ENCODE measurements around the gene SOD2.

DNA sequence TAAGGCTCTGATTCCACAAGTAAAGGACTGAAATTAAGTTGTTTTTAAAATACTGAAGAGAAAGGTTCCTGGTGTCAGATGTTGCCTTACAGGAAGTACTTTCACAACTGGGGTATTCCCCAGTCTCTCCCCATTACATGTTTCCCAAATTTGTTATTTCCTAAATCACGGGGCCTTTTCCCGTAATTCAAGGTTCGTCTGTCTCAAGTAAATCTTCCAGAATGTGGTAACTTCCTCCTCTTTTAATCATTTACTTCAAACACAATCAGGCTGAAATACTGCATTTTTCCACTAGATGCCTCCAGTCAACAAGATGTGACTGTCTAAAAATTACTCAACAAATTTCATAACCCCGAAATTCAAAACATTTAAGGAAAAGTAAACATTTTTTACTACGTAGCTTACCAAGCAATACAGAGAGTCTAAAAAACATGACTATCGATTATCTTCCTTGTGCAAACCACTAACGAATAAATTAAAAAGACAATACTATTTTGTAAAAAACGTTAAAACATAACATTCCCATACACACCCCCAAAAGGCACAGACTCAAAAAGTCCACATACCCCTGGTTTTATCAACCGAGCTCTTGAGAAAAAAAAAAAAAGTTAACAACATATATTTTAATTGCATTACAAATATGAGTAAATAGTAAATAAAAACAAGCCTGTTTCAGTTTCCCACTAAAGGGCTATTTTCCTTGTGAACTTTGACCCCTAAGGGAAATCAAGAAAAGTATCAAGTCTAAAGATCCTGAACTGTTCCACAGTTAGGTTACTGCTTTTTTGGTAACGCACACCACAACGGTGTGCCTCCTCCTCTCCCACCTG is 1.7 kb downstream of the SOD2 start:
- no peak for TF ChIP-seq MYC (IDR thresholded peaks at IDR 0.05; ENCODE audit: low read depth, low read length)
- TF ChIP-seq, protein P1, sequence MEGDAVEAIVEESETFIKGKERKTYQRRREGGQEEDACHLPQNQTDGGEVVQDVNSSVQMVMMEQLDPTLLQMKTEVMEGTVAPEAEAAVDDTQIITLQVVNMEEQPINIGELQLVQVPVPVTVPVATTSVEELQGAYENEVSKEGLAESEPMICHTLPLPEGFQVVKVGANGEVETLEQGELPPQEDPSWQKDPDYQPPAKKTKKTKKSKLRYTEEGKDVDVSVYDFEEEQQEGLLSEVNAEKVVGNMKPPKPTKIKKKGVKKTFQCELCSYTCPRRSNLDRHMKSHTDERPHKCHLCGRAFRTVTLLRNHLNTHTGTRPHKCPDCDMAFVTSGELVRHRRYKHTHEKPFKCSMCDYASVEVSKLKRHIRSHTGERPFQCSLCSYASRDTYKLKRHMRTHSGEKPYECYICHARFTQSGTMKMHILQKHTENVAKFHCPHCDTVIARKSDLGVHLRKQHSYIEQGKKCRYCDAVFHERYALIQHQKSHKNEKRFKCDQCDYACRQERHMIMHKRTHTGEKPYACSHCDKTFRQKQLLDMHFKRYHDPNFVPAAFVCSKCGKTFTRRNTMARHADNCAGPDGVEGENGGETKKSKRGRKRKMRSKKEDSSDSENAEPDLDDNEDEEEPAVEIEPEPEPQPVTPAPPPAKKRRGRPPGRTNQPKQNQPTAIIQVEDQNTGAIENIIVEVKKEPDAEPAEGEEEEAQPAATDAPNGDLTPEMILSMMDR (IDR thresholded peaks at IDR 0.05; ENCODE audit: low read depth, low read length), result peak; percentile 68

All from NB4 (cell line).